NB4 (cell line): ENCODE results near the gene SFSWAP.
"Not testable (repeated sequence)": the region's sequence is repeated elsewhere in the genome, so short reads cannot be mapped to it uniquely, and the experiment has no call there.

Experiments
- CTCF ChIP-seq: IDR thresholded peaks from one replicate; pipeline ENCODE4 v1.5.1; 2012; ENCODE audit warnings: low read depth, low read length
- MAX ChIP-seq: IDR thresholded peaks from 2 replicates; pipeline ENCODE4 v1.6.1; 2011; ENCODE audit warnings: low read depth, low read length
- POLR2A ChIP-seq: IDR thresholded peaks from 2 replicates; pipeline ENCODE4 v1.6.1; 2011; ENCODE audit warnings: mild to moderate bottlenecking; ENCODE audit not compliant: insufficient read length; ENCODE audit errors: extremely low read depth

- not testable (repeated sequence) for TF ChIP-seq CTCF, POLR2A, MAX
Observed at GRCh38 chr12:131661170-131661985, 49.5 kb upstream of the SFSWAP start.
